CD4-positive, alpha-beta T cell (primary cell): ENCODE measurements around the gene NOP53. TPM values are rescaled to one million over a fixed set of nuclear protein-coding genes. Genes with fewer than 3 reads are reported as not detected.
A peak's percentile ranks its signal among the peaks of the same experiment; 100 is the strongest.

Source experiments
- ATAC-seq: fragments of 200-7000 bp; cut with Tn5 transposase; one replicate; pipeline ENCODE4 v1.10.0; 2022; ENCODE audit warnings: mild to moderate bottlenecking; ENCODE audit not compliant: poor library complexity
- CTCF ChIA-PET: fragments of 350-600 bp; sonication (Branson Sonifier 250); formaldehyde crosslinking; loops from one replicate; lab custom pipeline; 2021; ENCODE audit warnings: antibody characterized with exemption, inconsistent platforms; lab: Charles Lee
- POLR2A ChIA-PET: fragments of 350-600 bp; sonication (Branson Sonifier 250); formaldehyde crosslinking; loops from one replicate; lab custom pipeline; 2021; ENCODE audit warnings: antibody characterized with exemption, inconsistent platforms; lab: Charles Lee
- DNase-seq, 14 experiments: peaks; one replicate each; pipeline ENCODE4 v3.0.0-alpha.2; 2013 to 2020; ENCODE audit warnings: mixed read lengths in 2 of 14
- H3K27ac ChIP-seq, 2 donors: one replicate each; pipeline versions ENCODE4 v1.5.1 to v1.7.0; 2013; ENCODE audit warnings: low read length in 2 of 2, low read depth in 1 of 2, mild to moderate bottlenecking in 1 of 2
- H3K27me3 ChIP-seq, 2 experiments: 1 replicate in 1 of 2; 2 replicates in 1 of 2; pipeline versions ENCODE4 v1.6.1 to v1.7.0; 2013; ENCODE audit warnings: low read length in 2 of 2, control low read depth in 1 of 2, mild to moderate bottlenecking in 1 of 2, moderate library complexity in 1 of 2; ENCODE audit not compliant: insufficient read depth in 2 of 2, control insufficient read depth in 1 of 2
- H3K36me3 ChIP-seq: one replicate; pipeline ENCODE4 v1.6.1; 2013; ENCODE audit warnings: low read length, control low read depth; ENCODE audit not compliant: insufficient read depth
- H3K4me1 ChIP-seq: one replicate; pipeline ENCODE4 v1.6.1; 2013; ENCODE audit warnings: low read length, control low read depth; ENCODE audit not compliant: insufficient read depth
- H3K4me3 ChIP-seq: one replicate; pipeline ENCODE4 v1.5.1; 2013; ENCODE audit warnings: mild to moderate bottlenecking, low read length, moderate library complexity
- H3K9me3 ChIP-seq, 2 experiments: 1 replicate in 1 of 2; 2 replicates in 1 of 2; pipeline versions ENCODE4 v1.6.1 to v1.7.0; 2013; ENCODE audit warnings: low read length in 2 of 2, mild to moderate bottlenecking in 2 of 2, control low read depth in 1 of 2, moderate library complexity in 1 of 2; ENCODE audit not compliant: control insufficient read depth in 1 of 2, insufficient read depth in 1 of 2
- H3K27ac Mint-ChIP-seq: one replicate; pipeline ENCODE4 v1.8.0; 2020; ENCODE audit warnings: mixed read lengths
- H3K27me3 Mint-ChIP-seq: one replicate; pipeline ENCODE4 v1.8.0; 2021; ENCODE audit warnings: mixed read lengths
- H3K36me3 Mint-ChIP-seq: one replicate; pipeline ENCODE4 v1.8.0; 2021; ENCODE audit warnings: low read depth, mixed read lengths
- H3K4me1 Mint-ChIP-seq: one replicate; pipeline ENCODE4 v1.8.0; 2021; ENCODE audit warnings: low read depth, mixed read lengths
- H3K4me3 Mint-ChIP-seq: one replicate; pipeline ENCODE4 v1.8.0; 2020; ENCODE audit warnings: mild to moderate bottlenecking, mixed read lengths
- H3K9me3 Mint-ChIP-seq: one replicate; pipeline ENCODE4 v1.8.0; 2020; ENCODE audit warnings: mixed read lengths
- CTCF ChIP-seq: fragments of 200-600 bp; IDR thresholded peaks from one replicate; pipeline ENCODE4 v1.8.0; 2022; ENCODE audit warnings: antibody characterized with exemption, mild to moderate bottlenecking
- intact Hi-C, 2 experiments: fragments of 100-400 bp; cut with DNase I in 1 of 2; cut with micrococcal nuclease in 1 of 2; formaldehyde crosslinking; loops; one replicate each; pipeline versions ENCODE4 v1.15.1 to v1.9.0; 2023 to 2025; cut with DNase I, micrococcal nuclease
- total RNA-seq, 174 experiments: library from RNA in 2 of 174; stranded (reverse) in 2 of 174; gene quantifications; one replicate each; pipeline ENCODE4 v1.2.3 and lab custom pipeline; 2021 to 2026

NOP53 gene
- total RNA-seq, 2 experiments from 2014 or later = 1,074 to 1,154 TPM

GRCh38 chr19:47735131-47735530 is 10.2 kb upstream of the NOP53 start:
- no peak for TF ChIP-seq CTCF
- ChIA-PET CTCF (no interaction called here), POLR2A (interaction anchor here (0.7 kb wide), 1 partner anchor 520 kb away, joined by 3 read pairs; no protein-coding TSS in a partner anchor)
- no peak overlapping the region for H3K27ac ChIP-seq
- Mint-ChIP-seq H3K36me3 (no peaks in the 10 kb centered on the region), H3K27ac (no peak overlapping the region), H3K9me3 (no peaks in the 10 kb centered on the region), H3K4me1 (peaks cover 4% of the 10 kb centered on the region), H3K27me3 (peaks cover 14% of the 10 kb centered on the region), H3K4me3 (no peak overlapping the region)
- intact Hi-C loops = no loop called here
- no peaks in the 10 kb centered on the region for H3K36me3 ChIP-seq
- H3K27me3 ChIP-seq = peaks cover 7 to 9% of the 10 kb centered on the region in 2 experiments
- peaks cover 4% of the 10 kb centered on the region for H3K4me1 ChIP-seq
- H3K4me3 ChIP-seq = no peak overlapping the region
- peaks cover 0 to 2% of the 10 kb centered on the region in 2 experiments for H3K9me3 ChIP-seq
- ATAC-seq (no peak), DNase-seq (no peak)

- Histone ChIP-seq H3K36me3 (no peaks in the 10 kb centered on the region), H3K4me1 (peaks cover 28% of the 10 kb centered on the region), H3K9me3 (no peaks in the 10 kb centered on the region), H3K27me3 (no peaks in the 10 kb centered on the region), H3K27ac (no peak overlapping the region), H3K4me3 (no peak overlapping the region)
- ChIA-PET CTCF (no interaction called here), POLR2A (no interaction called here)
- Mint-ChIP-seq H3K4me1 (peaks cover 15% of the 10 kb centered on the region), H3K27me3 (no peaks in the 10 kb centered on the region), H3K9me3 (no peaks in the 10 kb centered on the region), H3K4me3 (no peak overlapping the region), H3K36me3 (peaks cover 6% of the 10 kb centered on the region), H3K27ac (peak overlapping the region; percentile 35)
- no peak for ATAC-seq
- DNase-seq = no peak
- intact Hi-C loops = no loop called here
- TF ChIP-seq CTCF = no peak
These were observed 4.4 kb upstream of the NOP53 start for GRCh38 chr19:47740866-47741519.

- Histone ChIP-seq H3K4me3 (no peak overlapping the region), H3K27me3 (no peaks in the 10 kb centered on the region), H3K36me3 (no peaks in the 10 kb centered on the region), H3K27ac (no peak overlapping the region), H3K9me3 (no peaks in the 10 kb centered on the region), H3K4me1 (peaks cover 34% of the 10 kb centered on the region)
- CTCF ChIA-PET = interaction anchor here (0.7 kb wide), 1 partner anchor 305 kb away, joined by 3 read pairs; no protein-coding TSS in a partner anchor
- H3K27me3 Mint-ChIP-seq = no peaks in the 10 kb centered on the region
- no peak for TF ChIP-seq CTCF
- no peaks in the 10 kb centered on the region for H3K9me3 Mint-ChIP-seq
- peaks cover 6% of the 10 kb centered on the region for H3K36me3 Mint-ChIP-seq
- POLR2A ChIA-PET = no interaction called here
- intact Hi-C loops = loop anchor here in 1 of 2 experiments (2.0 kb wide), 1 partner anchor 37 kb away; the partner anchor contains the start of gene SELENOW
- peak overlapping the region; percentile 25 for H3K4me3 Mint-ChIP-seq
- peaks cover 15% of the 10 kb centered on the region for H3K4me1 Mint-ChIP-seq
- DNase-seq (no peak), ATAC-seq (no peak)
- H3K27ac Mint-ChIP-seq = peak overlapping the region; percentile 35
These were observed 3.7 kb upstream of the NOP53 start for GRCh38 chr19:47741544-47742140.
